GM12878 (cell line): ENCODE results near the gene PGAP6. TPM values are rescaled to one million over a fixed set of nuclear protein-coding genes. Genes with fewer than 3 reads are reported as not detected.
A peak's percentile ranks its signal among the peaks of the same experiment; 100 is the strongest.

ENCODE experiments used
- ATAC-seq: fragments of 200-7000 bp; cut with Tn5 transposase; 3 replicates; pipeline ENCODE4 v1.9.1; 2020; ENCODE audit warnings: mild to moderate bottlenecking, moderate library complexity
- BruUV-seq: library from RNA; stranded (reverse); fragments of 400-500 nt; replicated peaks from 2 replicates; lab custom pipeline; 2021; lab: Mats Ljungman, UMichigan
- CTCF ChIA-PET: fragments of 300-600 bp; sonication (Branson Sonifier 250); formaldehyde crosslinking; extraction: SDS; loops from one replicate; lab custom pipeline; 2021; ENCODE audit warnings: inconsistent platforms; lab: Yijun Ruan, JAX
- POLR2A ChIA-PET: fragments of 350-600 bp; formaldehyde crosslinking; extraction: SDS; loops from one replicate; lab custom pipeline; 2021; ENCODE audit warnings: inconsistent platforms; lab: Charles Lee
- RAD21 ChIA-PET: fragments of 300-600 bp; sonication (Branson Sonifier 250); formaldehyde crosslinking; loops from one replicate; lab custom pipeline; 2023; ENCODE audit warnings: antibody characterized with exemption; ENCODE audit not compliant: unreplicated experiment; lab: Charles Lee
- SMC1A ChIA-PET: fragments of 300-600 bp; sonication (Branson Sonifier 250); formaldehyde crosslinking; loops from one replicate; lab custom pipeline; 2023; ENCODE audit not compliant: unreplicated experiment, uncharacterized antibody; lab: Charles Lee
- DNase-seq: peaks from one replicate; pipeline ENCODE4 v3.0.0-alpha.2; 2011; ENCODE audit warnings: low read depth, low spot score
- FAIRE-seq: peaks from 3 replicates; lab custom pipeline; 2011; peaks lifted over from hg19 to GRCh38; lab: Jason Lieb, UNC
- H2AFZ ChIP-seq: 2 replicates; pipeline ENCODE4 v1.6.0; 2011; ENCODE audit warnings: low read depth, low read length, control low read depth; ENCODE audit not compliant: control insufficient read depth
- H3K27ac ChIP-seq: 2 replicates; pipeline ENCODE4 v1.5.1; 2011; ENCODE audit warnings: control low read depth; ENCODE audit not compliant: control insufficient read depth, insufficient read depth
- H3K27me3 ChIP-seq, 2 experiments: replicated peaks in 1 of 2; 2 replicates each; pipeline versions ENCODE4 v1.6.0 to v1.6.1; 2011; ENCODE audit warnings: low read length in 1 of 2; ENCODE audit not compliant: control insufficient read depth in 2 of 2, insufficient read depth in 2 of 2
- H3K36me3 ChIP-seq, 2 experiments: 2 replicates each; pipeline ENCODE4 v1.5.1; 2011; ENCODE audit warnings: low read length in 1 of 2; ENCODE audit not compliant: control insufficient read depth in 2 of 2, insufficient read depth in 2 of 2
- H3K4me1 ChIP-seq: 2 replicates; pipeline ENCODE4 v1.6.1; 2011; ENCODE audit warnings: mild to moderate bottlenecking, low read length, moderate library complexity, mixed read lengths; ENCODE audit not compliant: control insufficient read depth, insufficient read depth
- H3K4me2 ChIP-seq: 2 replicates; pipeline ENCODE4 v1.6.0; 2011; ENCODE audit warnings: control low read depth; ENCODE audit not compliant: control insufficient read depth, insufficient read depth
- H3K4me3 ChIP-seq: fragments of 200-600 bp; sonication (generic); 2 replicates; pipeline ENCODE4 v1.5.1; 2016
- H3K79me2 ChIP-seq: 2 replicates; pipeline ENCODE4 v1.6.0; 2011; ENCODE audit warnings: low read length; ENCODE audit not compliant: control insufficient read depth, insufficient read depth
- H3K9ac ChIP-seq: 2 replicates; pipeline ENCODE4 v1.8.0; 2011; ENCODE audit warnings: low read length, control low read depth, mixed read lengths; ENCODE audit not compliant: control insufficient read depth, insufficient read depth
- H3K9me3 ChIP-seq: replicated peaks from 3 replicates; pipeline ENCODE4 v1.5.1; 2011; ENCODE audit warnings: mild to moderate bottlenecking, low read length; ENCODE audit not compliant: control insufficient read depth, insufficient read depth
- H4K20me1 ChIP-seq: 2 replicates; pipeline ENCODE4 v1.6.0; 2011; ENCODE audit not compliant: control insufficient read depth, insufficient read depth
- BCL11A ChIP-seq: IDR thresholded peaks from 2 replicates; pipeline ENCODE4 v1.6.1; 2011; ENCODE audit warnings: low read depth, low read length
- E2F4 ChIP-seq: IDR thresholded peaks from 2 replicates; pipeline ENCODE4 v1.6.1; 2012; ENCODE audit warnings: low read depth, low read length, improper control_type of control experiment
- E2F8 ChIP-seq: fragments of 450-650 bp; IDR thresholded peaks from 2 replicates; pipeline ENCODE4 v1.6.1; 2018; ENCODE audit warnings: mild to moderate bottlenecking, low read depth, moderate library complexity; ENCODE audit not compliant: partially characterized antibody
- FOS ChIP-seq: IDR thresholded peaks from 3 replicates; pipeline ENCODE4 v1.6.1; 2011; ENCODE audit warnings: borderline replicate concordance; ENCODE audit not compliant: insufficient read length; ENCODE audit errors: extremely low read depth
- HDGF ChIP-seq: fragments of 450-650 bp; IDR thresholded peaks from 2 replicates; pipeline ENCODE4 v1.6.1; 2016; ENCODE audit warnings: antibody characterized with exemption
- JUND ChIP-seq: IDR thresholded peaks from 2 replicates; pipeline ENCODE4 v1.6.1; 2012; ENCODE audit warnings: low read depth, mild to moderate bottlenecking, low read length, improper control_type of control experiment, moderate library complexity
- NFIC ChIP-seq: IDR thresholded peaks from 2 replicates; pipeline ENCODE4 v1.6.1; 2012; ENCODE audit warnings: low read depth, mild to moderate bottlenecking, inconsistent platforms, low read length, moderate library complexity
- NFXL1 ChIP-seq: fragments of 450-650 bp; IDR thresholded peaks from 2 replicates; pipeline ENCODE4 v1.6.1; 2017; ENCODE audit warnings: antibody characterized with exemption, mild to moderate bottlenecking, borderline replicate concordance
- NR2C1 ChIP-seq: fragments of 450-650 bp; IDR thresholded peaks from 2 replicates; pipeline ENCODE4 v1.6.1; 2017; ENCODE audit warnings: antibody characterized with exemption, mild to moderate bottlenecking, moderate library complexity
- POLR2A ChIP-seq: IDR thresholded peaks from 2 replicates; pipeline ENCODE4 v1.6.1; 2011; ENCODE audit warnings: low read depth, mild to moderate bottlenecking, low read length
- PRDM15 ChIP-seq: fragments of 450-650 bp; formaldehyde crosslinking; IDR thresholded peaks from 2 replicates; pipeline ENCODE4 v1.4.0; 2020; ENCODE audit warnings: mild to moderate bottlenecking, moderate library complexity
- RAD21 ChIP-seq: IDR thresholded peaks from 2 replicates; pipeline ENCODE4 v1.6.1; 2011; ENCODE audit warnings: mild to moderate bottlenecking, low read depth, low read length, moderate library complexity; ENCODE audit not compliant: insufficient read depth
- SMARCA5 ChIP-seq: fragments of 450-650 bp; IDR thresholded peaks from 2 replicates; pipeline ENCODE4 v1.6.1; 2017; ENCODE audit warnings: mild to moderate bottlenecking
- SREBF2 ChIP-seq: IDR thresholded peaks from 2 replicates; pipeline ENCODE4 v1.6.1; 2012; ENCODE audit warnings: mild to moderate bottlenecking, low read length
- YY1 ChIP-seq: IDR thresholded peaks from 2 replicates; pipeline ENCODE4 v1.6.1; 2011; ENCODE audit warnings: low read depth, mild to moderate bottlenecking, low read length
- ZBED1 ChIP-seq: IDR thresholded peaks from 2 replicates; pipeline ENCODE4 v1.6.1; 2016; ENCODE audit warnings: borderline replicate concordance
- ZNF384 ChIP-seq: IDR thresholded peaks from 2 replicates; pipeline ENCODE4 v1.6.1; 2012; ENCODE audit warnings: low read depth, mild to moderate bottlenecking, low read length, improper control_type of control experiment, borderline replicate concordance
- WGBS: methylation state at CpG from one replicate; pipeline ENCODE4 v1.1.6; 2016; ENCODE audit warnings: low lambda C conversion rate; ENCODE audit not compliant: insufficient replicate concordance, insufficient coverage; ENCODE audit errors: missing lambda C conversion rate; 5-methylcytosine and 5-hydroxymethylcytosine counted together
- in situ Hi-C: fragments of 300-500 bp; cut with MboI; formaldehyde crosslinking; loops from 9 replicates; pipeline ENCODE4 v1.14.3; 2018; ENCODE audit warnings: mixed read lengths
- intact Hi-C: fragments of 100-400 bp; cut with micrococcal nuclease; formaldehyde crosslinking; loops from one replicate; pipeline ENCODE4 v1.14.2; 2022; ENCODE audit not compliant: unreplicated experiment
- polyA plus RNA-seq, 11 experiments: library from polyadenylated mRNA; depleted of rRNA in 4 of 11; unstranded in 6 of 11; stranded (reverse) in 5 of 11; fragments of >200 nt; fragmentation: Nextera tagmentation in 4 of 11; fragmentation: Illumina TruSeq in 1 of 11; extraction: Ambion mirVana in 4 of 11; extraction: Trizol in 1 of 11; gene quantifications; 1 replicate in 1 of 11; 2 replicates in 10 of 11; pipeline versions ENCODE4 v1.2.1 to v1.2.3, GENCODE V29; 2011 to 2016; ENCODE audit warnings: inconsistent platforms in 2 of 11, missing spikeins in 2 of 11, low read depth in 1 of 11
- total RNA-seq, 4 experiments: library from RNA; depleted of rRNA in 3 of 4; stranded (reverse); fragments of >200 nt in 3 of 4; fragmentation: Illumina TruSeq in 1 of 4; extraction: Trizol in 1 of 4; gene quantifications; 2 replicates each; pipeline versions ENCODE4 v1.2.1 to v1.2.3, GENCODE V29; 2013 to 2021

Gene PGAP6
- total and polyA plus RNA-seq, 10 of the 15 experiments (the other 5 are each of a cell fraction or from before 2014, with no cell fraction given), result 0.76 to 48.8 (median 18.4) TPM

GRCh38 chr16:380762-381011 is 1.1 kb downstream of the PGAP6 start:
- FAIRE-seq, result no peak
- CTCF ChIA-PET, result interaction anchor here (0.8 kb wide), 1 partner anchor 22 kb away, joined by 3 read pairs; no protein-coding TSS in a partner anchor
- H3K27ac ChIP-seq, result peak overlapping the region; percentile 39; the same call in 1 of the 2 replicates
- RAD21 ChIA-PET, result interaction anchor here (1.0 kb wide), 2 partner anchors 10 to 28 kb away, joined by 3 read pairs; partner anchors contain the start of genes AXIN1 and MRPL28
- no TSS peak for BruUV-seq
- peak overlapping the region; percentile 89 for H3K4me2 ChIP-seq
- intact Hi-C loops, result no loop called here
- under 1% methylated on average over 11 of the region's 12 CpGs for WGBS
- ATAC-seq, result peak; percentile 32
- POLR2A ChIA-PET, result interaction anchor here (0.7 to 3.8 kb wide), 3 partner anchors 9 to 186 kb away, joined by 3 to 22 read pairs (median 4); partner anchors contain the start of genes AXIN1, MRPL28 and NHLRC4
- H3K9ac ChIP-seq, result peak overlapping the region; percentile 78
- H4K20me1 ChIP-seq, result no peaks in the 10 kb centered on the region
- no peak for DNase-seq
- H3K4me3 ChIP-seq, result peak overlapping the region; percentile 95
- H3K27me3 ChIP-seq, result no peaks in the 10 kb centered on the region
- SMC1A ChIA-PET, result interaction anchor here (0.7 kb wide), 1 partner anchor 10 kb away, joined by 3 read pairs; the partner anchor contains the start of gene MRPL28
- H3K36me3 ChIP-seq, result peaks cover 0 to 2% of the 10 kb centered on the region in 2 experiments; a peak in 2 of 4 replicates
- in situ Hi-C loops, result no loop called here
- 0 out of 2 replicates have a peak overlapping the region, but pooled peaks have one; percentile 19 for H2AFZ ChIP-seq
- peaks cover 14% of the 10 kb centered on the region for H3K4me1 ChIP-seq
- peaks cover 14% of the 10 kb centered on the region for H3K79me2 ChIP-seq
- H3K9me3 ChIP-seq, result no peaks in the 10 kb centered on the region
- TF ChIP-seq ZBED1 (no peak), SMARCA5 (no peak), RAD21 (no peak), BCL11A (no peak), NFXL1 (no peak), NR2C1 (no peak), JUND (no peak), ZNF384 (no peak), HDGF (no peak), E2F8 (no peak), NFIC (no peak), POLR2A (no peak), YY1 (no peak), FOS (no peak), SREBF2 (no peak), PRDM15 (CRISPR knock-in tag) (no peak), E2F4 (no peak)
